GM23248 (cell line): ENCODE results near the gene ROS1. TPM values are rescaled to one million over a fixed set of nuclear protein-coding genes. Genes with fewer than 3 reads are reported as not detected.
"Not testable (repeated sequence)": the region's sequence is repeated elsewhere in the genome, so short reads cannot be mapped to it uniquely, and the experiment has no call there.

ENCODE experiments used
- DNase-seq: peaks from one replicate; pipeline ENCODE4 v3.0.0-alpha.2; 2015
- H2AFZ ChIP-seq: fragments of 200-600 bp; sonication (generic); 2 replicates; pipeline ENCODE4 v1.6.1; 2016; ENCODE audit warnings: antibody characterized with exemption
- H3F3A ChIP-seq: fragments of 200-600 bp; sonication (generic); 2 replicates; pipeline ENCODE4 v1.6.1; 2016; ENCODE audit warnings: mild to moderate bottlenecking, antibody characterized with exemption, mixed run types; ENCODE audit not compliant: insufficient read depth
- H3K27ac ChIP-seq: fragments of 200-600 bp; sonication (generic); 2 replicates; pipeline ENCODE4 v1.5.1; 2016; ENCODE audit warnings: mild to moderate bottlenecking
- H3K27me3 ChIP-seq: fragments of 200-600 bp; sonication (generic); replicated peaks from 2 replicates; pipeline ENCODE4 v1.6.1; 2016; ENCODE audit warnings: mild to moderate bottlenecking; ENCODE audit not compliant: insufficient read depth
- H3K36me3 ChIP-seq: fragments of 200-600 bp; sonication (generic); 2 replicates; pipeline ENCODE4 v1.6.1; 2016; ENCODE audit warnings: low read depth, mild to moderate bottlenecking
- H3K4me1 ChIP-seq: fragments of 200-600 bp; sonication (generic); 2 replicates; pipeline ENCODE4 v1.6.1; 2016; ENCODE audit warnings: mild to moderate bottlenecking; ENCODE audit not compliant: insufficient read depth
- H3K4me2 ChIP-seq: fragments of 200-600 bp; sonication (generic); one replicate; pipeline ENCODE4 v1.6.1; 2016; ENCODE audit warnings: mild to moderate bottlenecking; ENCODE audit not compliant: unreplicated experiment
- H3K4me3 ChIP-seq: fragments of 200-600 bp; sonication (generic); 2 replicates; pipeline ENCODE4 v1.5.1; 2016; ENCODE audit warnings: mild to moderate bottlenecking
- H3K79me2 ChIP-seq: fragments of 200-600 bp; sonication (generic); 2 replicates; pipeline ENCODE4 v1.6.1; 2016; ENCODE audit warnings: mild to moderate bottlenecking; ENCODE audit not compliant: insufficient read depth
- H3K9ac ChIP-seq: fragments of 200-600 bp; sonication (generic); 2 replicates; pipeline ENCODE4 v1.6.1; 2016; ENCODE audit warnings: mild to moderate bottlenecking
- H3K9me2 ChIP-seq: fragments of 200-600 bp; sonication (generic); 2 replicates; pipeline ENCODE4 v1.6.1; 2016; ENCODE audit warnings: mixed run types, mild to moderate bottlenecking, moderate library complexity; ENCODE audit not compliant: insufficient read depth
- H3K9me3 ChIP-seq: fragments of 200-600 bp; sonication (generic); one replicate; pipeline ENCODE4 v1.6.1; 2017; ENCODE audit warnings: low read depth
- H4K20me1 ChIP-seq: fragments of 200-600 bp; sonication (generic); 2 replicates; pipeline ENCODE4 v1.6.0; 2016; ENCODE audit not compliant: insufficient read depth
- EZH2 ChIP-seq: fragments of 200-600 bp; sonication (generic); IDR thresholded peaks from 2 replicates; pipeline ENCODE4 v1.6.1; 2018; ENCODE audit warnings: antibody characterized with exemption, mild to moderate bottlenecking; ENCODE audit not compliant: insufficient read depth, poor library complexity, severe bottlenecking
- EZH2phosphoT487 ChIP-seq: fragments of 200-600 bp; sonication (generic); IDR thresholded peaks from 2 replicates; pipeline ENCODE4 v1.6.1; 2018; ENCODE audit warnings: antibody characterized with exemption, moderate library complexity, mild to moderate bottlenecking, low read depth; ENCODE audit not compliant: insufficient read depth
- WGBS, 2 experiments: methylation state at CpG; one replicate each; pipeline ENCODE4 v1.1.6; 2015 to 2017; ENCODE audit warnings: low lambda C conversion rate in 2 of 2, low coverage in 1 of 2; ENCODE audit errors: missing lambda C conversion rate in 2 of 2; 5-methylcytosine and 5-hydroxymethylcytosine counted together
- in situ Hi-C: fragments of 300-500 bp; cut with MboI; formaldehyde crosslinking; loops from 2 replicates; pipeline ENCODE4 v1.15.0; 2020
- polyA plus RNA-seq: library from polyadenylated mRNA; unstranded; fragments of >200 nt; fragmentation: Nextera tagmentation; extraction: Ambion mirVana; gene quantifications from 2 replicates; pipeline ENCODE4 v1.2.1, GENCODE V29; 2016
- total RNA-seq: library from RNA; depleted of rRNA; stranded (reverse); fragments of >200 nt; shearing (Covaris generic); gene quantifications from 2 replicates; pipeline ENCODE4 v1.2.3, GENCODE V29; 2014

ROS1 gene
- total and polyA plus RNA-seq, 2 experiments from 2014 or later = 0.20 to 0.43 TPM

DNA sequence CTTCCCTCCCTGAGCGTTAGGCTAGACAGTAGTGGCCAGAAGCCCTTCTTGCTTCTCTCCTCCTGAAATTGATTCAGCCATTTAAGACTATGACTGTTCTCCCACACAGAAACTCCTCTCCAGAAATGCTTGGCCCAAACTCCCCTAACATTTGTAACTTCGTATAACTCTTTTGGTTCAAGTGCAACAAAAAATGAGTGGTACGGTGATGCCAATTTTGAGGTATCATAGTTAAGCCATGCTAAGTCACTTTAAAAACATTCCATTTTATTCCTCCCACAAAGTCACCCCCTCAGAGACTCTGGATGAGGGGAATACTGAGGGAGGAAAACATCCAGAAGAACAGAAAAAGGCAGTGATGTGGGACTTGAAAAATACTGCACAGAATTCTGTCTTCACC lies 21.1 kb upstream of the ROS1 start:
- Histone ChIP-seq H3K9me2 (no peaks in the 10 kb centered on the region), H3F3A (peaks cover 57% of the 10 kb centered on the region), H3K36me3 (no peaks in the 10 kb centered on the region), H3K4me3 (no peak overlapping the region), H3K4me2 (peak overlapping the region; percentile 34), H3K27ac (peak overlapping the region; percentile 91), H4K20me1 (no peaks in the 10 kb centered on the region), H3K9me3 (no peaks in the 10 kb centered on the region), H3K4me1 (peaks cover 91% of the 10 kb centered on the region), H3K79me2 (no peaks in the 10 kb centered on the region), H2AFZ (peak overlapping the region; percentile 31), H3K9ac (no peak overlapping the region; the same call in 1 of the 2 replicates), H3K27me3 (no peaks in the 10 kb centered on the region)
- in situ Hi-C loops = no loop called here
- peak; percentile 44 for DNase-seq
- TF ChIP-seq EZH2 (no peak), EZH2phosphoT487 (no peak)
- whole genome bisulfite sequencing, 2 experiments = 41 to 70% methylated on average over 3 of the region's 3 CpGs

DNA sequence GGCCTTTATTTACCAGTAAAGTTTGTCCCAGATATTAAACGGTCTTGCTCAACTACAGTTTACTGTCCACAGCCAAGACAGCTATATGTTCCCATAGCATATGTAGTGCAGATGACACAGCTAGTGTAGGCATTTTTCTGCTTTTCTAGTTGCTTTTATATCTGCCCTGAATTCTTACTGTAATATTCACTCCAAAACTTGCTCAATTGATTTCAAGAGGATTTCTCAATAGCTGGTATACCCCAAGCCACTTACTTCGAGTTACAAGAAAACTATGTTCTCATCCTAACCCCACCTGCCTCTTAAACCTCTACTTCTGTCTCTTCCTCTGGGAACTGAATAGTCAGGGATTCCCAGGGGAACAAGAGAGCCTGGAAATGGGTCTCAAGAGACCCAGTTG lies 18.9 kb upstream of the ROS1 start:
- H3K4me1 ChIP-seq = peaks cover 83% of the 10 kb centered on the region
- peak overlapping the region; percentile 56 for H3K4me2 ChIP-seq
- TF ChIP-seq EZH2 (no peak), EZH2phosphoT487 (no peak)
- no peaks in the 10 kb centered on the region for H3K9me2 ChIP-seq
- H4K20me1 ChIP-seq = no peaks in the 10 kb centered on the region
- H3K36me3 ChIP-seq = no peaks in the 10 kb centered on the region
- peaks cover 68% of the 10 kb centered on the region for H3F3A ChIP-seq
- peak overlapping the region; percentile 77 for H3K27ac ChIP-seq
- no peak overlapping the region for H3K4me3 ChIP-seq
- in situ Hi-C loops = no loop called here
- no peaks in the 10 kb centered on the region for H3K9me3 ChIP-seq
- DNase-seq = peak; percentile 80
- H3K79me2 ChIP-seq = no peaks in the 10 kb centered on the region
- WGBS, 2 experiments = 27 to 31% methylated on average over 2 of the region's 2 CpGs
- no peaks in the 10 kb centered on the region for H3K27me3 ChIP-seq
- H3K9ac ChIP-seq = peak overlapping the region; percentile 25; the same call in 1 of the 2 replicates
- no peak overlapping the region for H2AFZ ChIP-seq

DNA sequence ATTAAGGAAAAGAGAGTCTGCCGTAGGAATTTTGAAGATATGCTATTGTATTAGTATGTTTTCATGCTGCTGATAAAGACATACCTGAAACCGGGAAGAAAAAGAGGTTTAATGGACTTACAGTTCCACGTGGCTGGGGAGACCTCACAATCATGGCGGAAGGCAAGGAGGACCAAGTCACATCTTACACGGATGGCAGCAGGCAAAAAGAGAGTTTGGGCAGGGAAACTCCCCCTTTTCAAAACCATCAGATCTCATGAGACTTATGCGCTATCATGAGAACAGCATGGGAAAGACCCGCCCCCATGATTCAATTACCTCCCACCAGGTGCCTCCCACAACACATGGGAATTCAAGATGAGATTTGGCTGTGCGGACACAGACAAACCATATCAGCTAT lies 16.6 kb upstream of the ROS1 start:
- Histone ChIP-seq H3K4me1 (peaks cover 60% of the 10 kb centered on the region), H3F3A (peaks cover 49% of the 10 kb centered on the region), H3K27ac (peak overlapping the region; percentile 80), H3K9ac (peak overlapping the region; percentile 45; the same call in 1 of the 2 replicates), H3K4me2 (peak overlapping the region; percentile 78)
- H3K36me3 ChIP-seq, H3K79me2 ChIP-seq, H3K4me3 ChIP-seq, H3K9me2 ChIP-seq, H2AFZ ChIP-seq, H4K20me1 ChIP-seq, in situ Hi-C loops, DNase-seq, H3K27me3 ChIP-seq, H3K9me3 ChIP-seq: not testable (repeated sequence)
- WGBS, 2 experiments = 84 to 87% methylated on average over 8 of the region's 8 CpGs

DNA sequence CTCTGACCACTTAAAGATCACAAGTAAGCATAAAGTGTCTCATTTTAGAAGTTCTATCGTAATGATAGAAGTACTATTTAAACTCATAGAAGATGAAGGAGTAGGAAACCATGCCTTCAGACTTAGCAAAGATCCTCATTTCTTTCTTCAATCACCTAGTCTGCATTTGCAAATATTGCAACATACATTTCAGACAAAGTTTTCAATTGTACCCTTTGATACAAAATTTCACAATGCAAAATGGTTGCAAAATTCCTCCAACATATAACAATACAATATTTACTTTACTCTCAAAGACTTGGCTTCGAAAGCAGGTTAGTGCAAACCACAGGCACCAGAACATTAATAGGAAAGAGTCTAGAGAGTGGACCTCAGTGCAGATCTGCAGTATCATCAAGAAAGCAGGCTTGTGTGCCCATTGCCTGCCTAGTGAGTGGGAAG lies 16.1 kb upstream of the ROS1 start:
- H3K36me3 ChIP-seq = no peaks in the 10 kb centered on the region
- 21 to 30% methylated on average over 2 of the region's 2 CpGs for WGBS, 2 experiments
- no peaks in the 10 kb centered on the region for H3K27me3 ChIP-seq
- H3F3A ChIP-seq = peaks cover 44% of the 10 kb centered on the region
- peak overlapping the region; percentile 80 for H3K27ac ChIP-seq
- TF ChIP-seq EZH2phosphoT487 (no peak), EZH2 (no peak)
- no peaks in the 10 kb centered on the region for H3K9me2 ChIP-seq
- peak; percentile 75 for DNase-seq
- H4K20me1 ChIP-seq = no peaks in the 10 kb centered on the region
- H3K4me1 ChIP-seq = peaks cover 56% of the 10 kb centered on the region
- peak overlapping the region; percentile 45 for H3K9ac ChIP-seq
- no peak overlapping the region for H2AFZ ChIP-seq
- no peaks in the 10 kb centered on the region for H3K9me3 ChIP-seq
- H3K4me2 ChIP-seq = peak overlapping the region; percentile 78
- no peaks in the 10 kb centered on the region for H3K79me2 ChIP-seq
- in situ Hi-C loops = no loop called here
- H3K4me3 ChIP-seq = peak overlapping the region; percentile 15; the same call in 1 of the 2 replicates
